ENCODE results near the gene APOC3.

APOC3 gene

DNA sequence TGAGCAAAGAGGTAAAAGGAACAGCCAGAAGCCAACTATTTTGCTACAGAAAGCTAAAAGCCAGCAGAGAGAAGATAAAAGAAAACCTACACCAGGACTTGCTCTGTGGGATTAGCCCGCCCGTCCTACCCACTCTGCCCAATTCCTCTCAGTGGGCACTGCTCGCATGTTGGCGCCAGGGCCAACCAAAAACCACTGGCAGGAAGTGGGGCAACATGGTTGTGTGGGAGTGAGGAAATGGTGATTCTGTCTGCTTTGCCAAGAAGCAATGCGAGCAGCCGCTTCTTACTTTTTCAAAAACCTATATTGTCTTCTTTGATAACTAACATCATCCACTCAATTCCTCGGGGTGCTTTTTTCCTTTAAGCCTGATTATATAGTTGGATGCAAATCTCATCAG, 21.9 kb downstream of the APOC3 start:
- DNase-seq (ENCODE audit: low spot score), result no peak

DNA sequence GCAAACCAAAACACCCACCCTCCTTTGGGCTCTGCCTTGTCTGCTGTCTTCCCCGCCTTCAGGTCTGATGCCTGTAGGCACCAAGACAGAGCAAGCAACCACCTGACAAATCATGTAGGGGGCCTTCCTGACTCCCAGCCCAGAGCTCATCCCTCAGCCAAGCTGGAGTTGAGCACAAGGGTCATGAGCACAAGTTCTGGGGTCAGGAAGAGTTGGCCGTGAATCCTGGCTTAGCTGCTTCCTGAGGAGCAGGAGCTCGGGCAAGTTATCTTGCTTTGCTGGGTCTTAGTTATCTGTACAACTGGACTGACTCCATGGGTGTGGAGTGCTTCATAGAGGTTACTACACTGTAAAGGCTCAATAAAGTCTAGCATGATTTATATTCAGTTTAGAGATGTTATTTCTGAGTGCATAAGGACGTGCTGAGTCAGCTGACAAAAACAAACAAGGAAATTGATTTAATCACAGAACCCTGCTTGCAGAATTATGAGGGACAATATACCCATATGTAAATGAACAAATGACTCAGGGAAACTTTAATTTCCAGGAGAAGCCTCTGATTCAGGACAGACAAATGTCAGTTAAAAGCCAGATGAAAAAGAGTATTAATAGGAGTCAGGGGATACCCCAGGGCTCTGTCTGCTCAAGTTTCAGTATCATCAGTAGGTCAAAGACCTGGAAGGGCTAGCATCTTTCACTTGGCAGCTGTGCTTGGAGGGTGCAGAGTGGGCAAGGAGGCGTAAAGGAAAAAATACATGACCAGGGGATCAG, 22.7 kb downstream of the APOC3 start:
- DNase-seq (ENCODE audit: low spot score), result no peak

DNA sequence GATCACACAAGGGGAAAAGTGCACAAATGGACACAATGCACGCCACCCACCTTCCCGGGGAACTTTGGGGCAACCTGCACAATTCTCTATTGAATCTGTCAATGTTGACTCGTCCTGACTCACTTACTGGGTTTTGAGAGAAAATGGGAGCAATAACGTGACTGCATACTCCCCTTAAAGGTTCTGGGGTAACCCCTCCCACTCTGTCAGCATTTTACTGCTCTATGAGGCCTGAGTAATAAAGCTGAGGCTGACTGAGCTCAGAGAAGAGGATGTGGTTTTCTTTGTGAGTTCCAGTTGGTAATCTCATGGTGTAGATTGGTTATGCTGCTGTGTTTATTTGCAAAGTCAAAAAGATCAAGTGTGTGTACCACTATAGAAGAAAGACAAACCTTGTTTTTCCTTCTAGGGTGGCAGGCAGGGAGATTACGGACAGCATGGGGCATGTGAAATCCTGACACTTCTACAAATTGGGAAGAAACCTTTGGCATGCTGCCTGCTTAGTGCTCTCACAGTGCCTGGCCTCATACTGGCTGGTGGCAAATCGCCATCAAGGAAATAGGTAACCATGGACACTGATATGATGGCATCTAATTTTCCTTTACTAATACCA, 23.9 kb downstream of the APOC3 start:
- DNase-seq (ENCODE audit: low spot score), result peak; percentile 49

DNA sequence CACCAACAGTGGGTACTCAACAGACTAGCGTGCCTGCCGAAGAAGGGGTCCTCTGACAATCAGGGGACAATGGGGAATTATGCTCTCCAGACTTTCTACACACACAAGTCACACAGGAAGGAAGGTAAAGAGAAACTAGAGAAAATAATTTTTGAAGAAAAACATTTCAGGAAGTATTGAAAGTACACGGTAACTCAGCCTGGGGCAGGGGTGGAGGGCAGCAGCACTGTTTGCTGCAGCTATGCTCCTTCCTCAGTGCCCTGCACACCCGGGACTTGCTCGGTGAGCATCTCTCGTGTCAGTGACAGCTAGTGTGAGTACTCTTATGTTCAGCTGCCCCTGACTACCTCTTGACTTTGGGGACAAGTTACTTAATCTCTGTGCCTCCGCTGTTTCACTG, 25.7 kb downstream of the APOC3 start:
- no peak for DNase-seq (ENCODE audit: low spot score)

DNA sequence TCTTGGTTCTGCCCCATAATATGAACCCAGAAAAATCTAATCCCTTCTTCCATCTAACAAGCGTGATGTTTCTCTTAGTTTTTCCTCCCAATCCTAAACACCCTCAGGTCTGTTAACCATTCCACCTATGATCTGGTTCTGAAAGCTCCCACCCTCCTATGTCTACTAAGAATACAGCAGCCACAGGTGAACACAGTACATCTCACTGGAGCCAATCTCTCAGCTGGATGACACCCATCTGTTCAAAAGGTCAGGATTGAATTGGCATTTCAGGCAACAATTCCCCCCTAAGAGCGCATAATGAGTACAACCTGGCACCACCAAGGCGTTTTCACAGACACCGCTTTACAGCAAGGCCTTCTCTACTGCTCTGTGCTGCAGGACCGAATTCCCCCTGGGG, 26.7 kb downstream of the APOC3 start:
- no peak for DNase-seq (ENCODE audit: low spot score)

DNA sequence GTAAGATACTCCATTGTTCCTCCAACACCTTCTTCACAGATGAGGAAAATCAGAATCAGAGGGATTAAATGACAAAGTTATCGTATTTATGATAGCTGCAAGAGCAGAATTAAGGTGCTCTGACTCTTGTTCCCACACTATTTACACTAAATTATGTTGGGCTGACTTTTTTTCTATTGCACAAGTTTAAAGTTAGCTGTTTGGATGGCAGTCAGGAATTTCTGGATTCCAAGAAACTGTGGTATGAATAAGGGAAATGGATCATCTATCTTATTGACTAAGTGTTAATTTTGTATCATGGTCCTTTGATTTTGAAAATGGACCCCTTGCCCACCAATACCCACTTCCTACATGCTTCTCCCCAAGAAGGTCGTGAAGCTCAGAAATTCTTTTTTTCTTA, 27.6 kb downstream of the APOC3 start:
- no peak for DNase-seq (ENCODE audit: low spot score)

DNA sequence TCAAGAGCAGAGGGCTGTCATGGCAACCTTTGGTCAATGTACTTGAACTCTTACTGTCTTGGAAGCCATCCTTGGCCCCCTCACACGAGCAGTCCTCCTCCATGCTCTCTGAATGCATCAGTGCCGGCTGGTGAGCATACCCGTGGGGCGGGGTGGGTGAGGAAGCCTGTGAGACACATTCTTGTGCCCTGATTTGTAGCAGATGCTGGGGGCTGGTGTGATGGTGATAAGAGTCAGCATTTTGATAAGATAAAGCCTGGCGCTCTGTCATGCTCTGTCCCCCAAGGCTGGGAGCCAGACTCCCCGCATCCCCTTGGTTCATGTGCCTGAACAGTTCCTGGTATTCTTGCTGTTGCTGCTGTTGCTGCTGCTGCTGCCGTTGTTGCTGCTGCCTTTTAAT, 28.2 kb downstream of the APOC3 start:
- DNase-seq (ENCODE audit: low spot score), result no peak

DNA sequence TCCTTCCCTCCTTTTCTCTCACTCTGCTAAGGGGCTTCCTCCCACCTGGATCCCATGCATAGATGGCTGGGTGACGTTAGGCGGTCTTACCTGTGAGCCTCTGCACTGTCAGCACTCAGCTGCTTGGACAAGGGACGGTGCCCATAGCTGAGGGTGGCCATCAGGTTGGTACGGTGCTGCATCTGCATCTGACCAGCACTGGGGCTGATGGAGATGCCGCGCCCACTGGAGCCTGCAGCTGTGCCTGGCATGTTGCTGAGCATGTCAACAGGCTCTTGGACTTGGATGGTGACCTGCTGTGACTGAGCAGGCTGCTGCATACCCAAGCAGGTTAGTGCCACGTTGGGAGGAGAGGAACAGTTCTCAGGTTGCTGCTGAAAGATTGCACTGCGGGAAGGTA, 29.5 kb downstream of the APOC3 start:
- no peak for DNase-seq (ENCODE audit: low spot score)

DNA sequence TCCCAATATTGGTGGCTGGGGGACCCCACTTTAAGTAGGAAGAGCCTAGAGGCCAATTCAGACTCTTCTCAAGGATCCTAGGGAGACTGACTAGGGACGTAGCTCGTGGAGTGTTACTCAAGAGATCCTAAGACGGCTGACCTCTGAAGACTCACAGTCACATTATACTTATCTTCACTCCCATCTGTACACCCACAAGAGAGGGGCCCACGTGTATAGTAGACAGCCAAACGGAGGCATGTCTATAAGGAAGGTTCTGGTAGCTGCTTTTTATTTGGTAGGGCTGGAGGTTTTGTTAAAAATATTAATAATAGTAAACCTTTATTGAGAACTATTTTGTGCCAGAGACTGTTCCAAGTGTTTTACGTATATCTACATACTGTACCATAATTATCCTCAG, 30.6 kb downstream of the APOC3 start:
- DNase-seq (ENCODE audit: low spot score), result no peak

DNA sequence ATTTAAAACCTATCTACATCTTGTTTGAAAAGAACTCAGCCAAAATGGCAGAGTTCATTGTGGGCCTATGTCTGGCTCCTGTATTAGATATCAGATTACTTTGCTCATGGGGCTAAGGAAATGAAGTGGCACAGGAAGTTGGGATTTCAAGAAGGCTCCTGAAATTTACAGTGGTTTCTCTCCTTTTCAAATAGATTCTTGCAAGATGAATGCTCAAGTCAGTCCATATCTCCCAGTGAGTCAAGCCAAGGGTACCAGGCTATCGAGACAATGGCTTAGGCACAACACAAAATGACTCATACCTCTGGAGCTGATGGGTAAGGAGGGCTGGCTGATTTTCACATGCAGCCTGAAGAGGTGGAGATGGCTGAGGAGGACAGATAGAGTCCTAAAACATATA, 31.8 kb downstream of the APOC3 start:
- no peak for DNase-seq (ENCODE audit: low spot score)

DNA sequence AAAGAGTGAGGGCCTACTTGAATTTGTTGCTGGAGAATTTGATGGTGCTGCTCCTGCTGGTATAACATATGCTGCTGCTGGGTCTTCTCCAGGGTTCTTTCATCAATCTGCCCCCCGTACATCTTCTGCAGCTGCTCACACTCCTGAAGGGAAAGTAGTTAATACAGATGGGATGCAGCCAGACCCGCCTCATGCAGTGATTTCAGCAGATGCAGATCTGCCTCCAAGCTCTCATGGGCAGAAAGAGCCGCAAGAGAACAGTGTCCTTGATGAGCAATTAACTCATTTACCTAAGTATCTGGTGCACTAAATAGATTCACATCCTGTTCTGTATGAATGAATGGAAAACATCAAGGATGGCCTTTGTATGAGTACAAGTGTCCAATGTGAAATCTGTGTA, 32.5 kb downstream of the APOC3 start:
- no peak for DNase-seq (ENCODE audit: low spot score)

DNA sequence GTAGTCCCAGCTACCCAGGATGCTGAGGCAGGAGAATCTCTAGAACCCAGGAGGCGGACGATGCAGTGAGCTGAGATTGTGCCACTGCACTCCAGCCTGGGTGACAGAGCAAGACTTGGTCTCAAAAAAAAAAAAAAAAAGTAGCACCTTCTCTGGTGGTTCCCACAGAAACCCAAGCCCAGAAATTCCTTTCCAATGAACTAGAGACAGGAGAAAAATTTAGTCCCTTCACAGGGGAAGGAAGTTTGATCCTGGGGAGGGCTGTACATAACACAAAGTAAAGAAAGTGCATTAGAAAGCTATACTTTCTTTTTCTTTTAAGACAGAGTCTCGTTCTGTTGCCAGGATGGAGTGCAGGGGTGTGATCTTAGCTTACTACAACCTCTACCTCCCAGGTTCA, 33.2 kb downstream of the APOC3 start:
- DNase-seq (ENCODE audit: low spot score), result no peak

DNA sequence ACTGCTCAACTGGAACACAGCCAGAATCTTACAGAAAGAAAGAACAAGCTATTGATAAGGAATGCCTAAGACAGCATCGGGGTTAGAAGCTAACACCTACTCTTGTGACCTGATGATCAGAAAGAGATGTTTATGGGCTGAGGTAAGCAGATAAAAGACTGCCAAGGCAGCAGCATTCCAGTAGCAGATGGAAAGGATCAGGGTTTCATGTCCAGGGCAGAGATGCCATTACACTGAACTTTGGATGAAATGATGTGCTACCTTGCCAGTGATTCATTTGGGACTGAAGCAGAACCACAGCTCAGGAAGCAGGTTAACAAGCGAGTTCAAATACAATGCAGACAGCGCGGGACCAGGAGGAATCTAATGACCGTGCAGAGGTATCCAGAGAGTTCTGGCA, 34.8 kb downstream of the APOC3 start:
- no peak for DNase-seq (ENCODE audit: low spot score)

DNA sequence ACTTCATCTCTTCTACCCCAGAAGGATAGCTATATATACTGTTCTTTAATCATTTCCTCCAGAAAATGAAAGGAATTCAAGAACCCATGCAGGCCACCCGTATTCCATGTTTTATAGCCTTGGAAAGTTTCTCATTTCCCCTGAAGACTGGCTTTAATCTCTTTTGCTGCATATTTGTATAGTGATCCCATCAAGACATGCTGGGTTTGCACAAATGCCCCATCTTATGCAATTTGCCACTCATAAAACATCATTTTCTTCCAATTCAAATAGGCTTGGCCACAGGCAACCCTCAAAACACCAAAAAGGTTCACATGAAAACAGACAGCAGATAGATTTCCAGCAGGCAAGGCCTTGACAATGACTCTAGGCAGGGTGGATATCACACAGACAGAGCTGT, 36.0 kb downstream of the APOC3 start:
- DNase-seq (ENCODE audit: low spot score), result no peak

DNA sequence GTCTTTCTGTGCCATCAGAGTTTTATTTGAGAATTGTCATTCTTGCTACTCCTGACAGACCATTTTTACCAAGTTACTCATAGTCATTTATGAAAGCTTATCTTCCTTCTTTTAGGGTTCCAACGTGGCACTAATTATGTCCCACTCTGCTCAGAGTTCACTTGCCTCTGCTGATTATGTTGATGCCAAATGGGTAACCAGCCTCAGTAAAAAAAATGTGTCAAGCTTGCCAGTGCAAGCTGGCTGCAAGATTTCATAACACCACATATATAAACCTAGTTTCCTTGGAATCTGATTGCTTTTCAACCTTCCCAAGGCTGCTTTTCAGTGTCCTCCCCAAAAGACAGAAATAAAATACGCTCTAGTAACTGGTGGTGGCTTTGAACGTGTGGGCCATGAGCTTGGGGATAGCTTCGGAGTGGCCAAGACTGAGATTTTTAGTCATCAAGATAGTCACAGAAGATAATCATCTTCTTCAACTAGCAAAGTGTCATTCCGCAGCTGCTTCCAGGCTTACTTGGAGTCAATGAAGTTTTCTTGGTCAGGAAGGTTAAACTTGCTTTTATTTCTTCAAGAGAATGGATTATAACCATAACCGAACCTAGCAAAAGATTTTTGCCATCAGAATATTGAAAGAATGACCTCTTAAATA, 37.2 kb downstream of the APOC3 start:
- DNase-seq (ENCODE audit: low spot score), result no peak

DNA sequence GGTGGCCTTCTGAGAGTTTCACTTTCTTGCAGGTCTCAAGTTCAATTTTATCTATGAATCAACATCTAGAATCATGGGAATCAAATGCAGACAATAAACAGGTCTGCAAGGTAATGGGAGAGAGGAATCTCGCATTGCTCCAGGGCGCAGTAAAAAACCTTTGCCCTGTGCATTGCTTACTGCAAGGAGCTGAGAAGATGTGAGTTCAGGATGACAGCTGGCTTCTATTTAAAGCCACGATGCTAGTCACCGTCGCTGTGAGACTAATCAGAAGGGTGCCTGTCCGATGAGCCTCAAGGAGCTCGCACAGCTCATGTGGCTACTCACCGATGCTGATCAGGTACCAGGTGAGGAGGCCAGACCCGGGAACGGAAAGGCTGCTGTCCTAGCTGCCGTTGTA, 37.9 kb downstream of the APOC3 start:
- DNase-seq (ENCODE audit: low spot score), result no peak

DNA sequence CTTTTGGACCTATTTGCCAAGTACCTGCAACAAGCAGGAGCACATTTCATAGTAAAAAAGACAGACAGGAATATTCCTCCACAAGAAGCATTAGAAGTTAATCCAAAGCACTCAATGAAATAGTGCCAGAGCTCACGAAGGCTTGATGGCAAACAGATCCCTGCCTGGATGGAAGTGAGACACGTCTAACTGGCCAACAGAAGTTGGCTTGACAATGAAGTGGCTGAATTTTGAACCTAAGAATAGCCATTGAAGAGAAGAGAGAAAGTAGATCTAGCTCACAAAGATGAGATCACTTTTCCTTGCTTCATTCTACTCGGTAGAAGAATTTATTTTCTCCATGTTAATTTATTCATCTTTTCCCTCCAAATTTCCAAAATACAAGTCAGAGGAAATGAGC, 38.4 kb downstream of the APOC3 start:
- DNase-seq (ENCODE audit: low spot score), result no peak

DNA sequence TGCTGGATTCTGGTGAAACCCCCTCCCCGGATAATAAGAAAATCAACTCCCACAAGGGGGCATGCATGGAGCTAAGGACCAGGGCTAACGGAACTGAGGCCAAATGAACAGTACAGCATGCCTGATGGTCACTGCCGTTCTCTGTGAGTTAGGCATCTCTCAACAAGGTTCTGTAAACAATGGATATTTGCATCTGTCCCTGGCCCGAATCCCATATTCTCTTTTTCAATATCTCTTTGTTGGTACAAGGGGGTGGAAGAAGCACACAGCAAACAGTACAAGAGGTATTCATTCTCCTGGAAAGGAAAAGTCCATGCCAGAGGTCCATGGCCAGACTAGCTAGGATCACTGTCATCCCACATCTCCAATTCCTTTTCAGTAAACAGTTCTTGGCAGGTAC, 39.9 kb downstream of the APOC3 start:
- DNase-seq (ENCODE audit: low spot score), result no peak

DNA sequence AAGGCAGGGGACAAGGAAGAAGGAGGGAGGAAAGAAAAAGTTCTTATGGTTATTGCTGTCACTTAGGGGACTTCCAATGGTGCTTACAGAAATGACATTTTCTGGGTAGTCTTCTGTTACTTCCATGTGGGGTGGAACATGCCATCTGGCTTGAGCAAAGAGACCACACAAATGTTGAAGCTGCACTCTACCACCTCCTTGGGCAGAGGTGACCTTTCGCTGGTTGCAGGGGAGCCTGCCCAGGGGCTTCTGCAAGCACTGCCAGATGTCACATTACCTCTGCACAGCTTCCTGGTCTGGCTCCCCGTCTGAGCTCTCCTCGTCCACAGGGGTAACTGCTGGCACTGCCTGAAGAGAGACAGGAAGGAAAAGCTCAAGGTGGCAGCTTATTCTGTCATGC, 40.3 kb downstream of the APOC3 start:
- DNase-seq (ENCODE audit: low spot score), result no peak

DNA sequence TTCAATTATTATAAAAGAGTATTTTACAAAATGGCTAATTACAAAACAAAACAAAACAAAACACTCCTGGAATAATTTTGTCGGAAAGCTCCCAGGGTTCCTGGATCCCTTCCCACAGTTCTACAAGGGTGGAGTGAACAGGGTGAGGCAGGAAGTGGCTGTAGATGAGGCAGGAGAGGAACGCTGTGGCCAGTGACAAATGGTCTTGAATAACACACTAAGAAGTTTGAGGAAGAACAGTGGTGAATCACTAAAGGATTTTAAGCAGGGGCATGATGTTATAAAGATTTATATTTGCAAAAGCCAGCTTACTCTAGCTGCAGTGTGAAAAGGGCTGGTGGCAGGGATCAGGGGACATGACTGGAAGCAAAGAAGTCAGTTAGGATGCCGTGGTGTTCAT, 41.5 kb downstream of the APOC3 start:
- DNase-seq (ENCODE audit: low spot score), result no peak

DNA sequence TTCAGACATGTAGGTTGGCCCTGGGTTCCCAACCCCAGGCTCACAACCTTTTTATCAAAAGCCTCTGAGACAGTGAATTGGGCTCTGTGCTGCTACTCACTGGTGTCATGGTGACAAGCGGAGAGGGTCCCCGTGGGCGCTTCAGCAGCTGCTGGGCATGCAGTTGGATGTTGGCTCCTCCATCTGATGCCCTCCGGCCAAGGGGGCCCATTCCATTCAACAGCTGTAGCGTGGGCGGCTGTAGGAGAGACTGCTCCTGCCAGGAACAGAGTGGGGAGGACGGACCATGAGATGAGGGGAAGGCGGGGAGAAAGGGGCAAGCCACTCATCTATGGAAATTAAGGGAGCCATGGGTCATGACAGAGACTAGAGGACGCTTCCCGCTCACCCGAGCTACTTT, 43.7 kb downstream of the APOC3 start:
- DNase-seq (ENCODE audit: low spot score), result no peak

DNA sequence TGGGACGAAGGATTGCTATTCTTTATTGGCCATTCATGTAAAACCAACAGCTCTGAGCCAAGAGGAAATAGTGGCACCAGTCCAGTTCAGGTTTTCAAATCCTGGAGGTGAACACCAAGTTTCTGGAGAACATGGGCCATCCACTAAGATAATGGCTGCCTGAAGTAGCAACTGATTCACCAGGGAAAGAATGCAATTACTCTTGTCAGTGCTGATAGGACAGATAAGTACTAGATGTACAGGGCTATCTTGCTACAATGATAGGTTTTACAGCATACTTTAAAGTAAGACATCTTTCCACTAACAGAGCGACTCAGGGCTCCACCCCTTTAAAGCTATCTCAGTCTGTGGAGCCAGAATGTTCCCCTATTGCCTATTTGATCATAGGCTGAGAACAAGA, 44.5 kb downstream of the APOC3 start:
- no peak for DNase-seq (ENCODE audit: low spot score)

DNA sequence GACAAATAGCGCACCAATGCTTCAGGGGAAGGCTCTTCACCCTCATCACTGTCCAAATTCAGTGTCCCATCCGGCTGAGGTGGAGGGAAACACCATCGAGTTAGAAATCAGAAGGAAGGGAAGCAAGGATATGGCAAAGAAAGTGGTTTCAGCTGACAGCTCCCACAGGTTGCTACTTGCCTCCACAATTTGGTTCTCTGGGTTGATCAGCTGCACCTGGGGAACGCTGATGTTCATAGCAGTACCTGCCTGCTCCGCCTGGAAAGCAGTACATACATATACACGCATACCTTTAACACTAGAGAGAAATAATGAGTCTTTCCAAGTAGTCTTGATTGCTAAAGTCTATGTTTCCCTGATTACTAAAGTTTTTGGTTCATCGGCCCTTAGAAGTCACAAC, 45.5 kb downstream of the APOC3 start:
- DNase-seq (ENCODE audit: low spot score), result no peak

DNA sequence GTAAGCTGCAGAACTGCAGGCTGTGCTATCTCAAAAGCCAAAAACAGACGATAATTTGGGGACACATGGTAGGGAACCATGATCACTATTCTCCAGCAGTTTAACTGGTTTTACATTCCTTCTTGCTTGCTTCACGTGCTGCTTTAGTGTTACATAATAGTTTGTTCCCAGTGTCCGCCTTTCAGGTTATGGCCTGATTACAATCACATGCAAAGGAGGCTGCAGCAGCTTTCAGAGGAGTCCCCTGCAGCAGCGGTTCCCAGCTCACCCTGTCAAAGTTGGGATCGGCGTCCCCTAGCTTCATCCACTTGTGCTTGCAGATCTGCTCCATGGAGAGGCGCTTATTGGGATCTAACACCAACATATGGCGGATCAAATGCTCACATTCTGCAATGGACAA, 46.9 kb downstream of the APOC3 start:
- DNase-seq (ENCODE audit: low spot score), result no peak
